Amniotic epithelial cell (primary cell): ENCODE results near the gene AP1AR.

Experiments
- DNase-seq: peaks from one replicate; pipeline ENCODE4 v3.0.0-alpha.2; 2010; ENCODE audit warnings: low read depth

Gene AP1AR

DNA sequence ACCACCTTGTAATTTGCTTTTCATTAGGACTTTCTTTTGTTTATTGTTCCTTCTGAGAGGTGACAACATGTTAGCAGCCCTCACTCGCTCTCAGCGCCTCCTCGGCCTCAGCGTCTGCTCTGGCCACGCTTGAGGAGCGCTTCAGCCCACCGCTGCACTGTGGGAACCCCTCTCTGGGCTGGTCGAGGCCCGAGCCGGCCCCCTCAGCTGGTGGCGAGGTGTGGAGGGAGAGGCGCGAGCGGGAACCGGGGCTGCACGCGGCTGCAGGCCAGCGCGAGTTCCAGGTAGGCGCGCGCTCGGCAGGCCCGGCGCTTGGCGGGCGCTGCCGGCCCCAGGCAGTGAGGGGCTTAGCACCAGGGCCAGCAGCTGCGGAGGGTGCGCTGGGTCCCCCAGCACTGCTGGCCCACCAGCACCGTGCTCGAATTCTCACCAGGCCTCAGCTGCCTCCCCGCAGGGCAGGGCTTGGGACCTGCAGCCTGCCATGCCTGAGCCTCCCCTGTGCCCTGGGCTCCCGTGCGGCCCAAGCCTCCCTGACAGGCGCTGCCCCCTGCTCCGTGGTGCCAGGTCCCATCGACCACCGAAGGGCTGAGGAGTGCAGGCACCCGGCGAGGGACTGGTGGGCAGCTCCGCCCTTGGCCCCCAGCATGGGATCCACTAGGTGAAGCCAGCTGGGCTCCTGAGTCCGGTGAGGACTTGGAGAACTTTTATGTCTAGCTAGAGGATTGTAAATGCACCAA is 9.2 kb upstream of the AP1AR start:
- no peak for DNase-seq

DNA sequence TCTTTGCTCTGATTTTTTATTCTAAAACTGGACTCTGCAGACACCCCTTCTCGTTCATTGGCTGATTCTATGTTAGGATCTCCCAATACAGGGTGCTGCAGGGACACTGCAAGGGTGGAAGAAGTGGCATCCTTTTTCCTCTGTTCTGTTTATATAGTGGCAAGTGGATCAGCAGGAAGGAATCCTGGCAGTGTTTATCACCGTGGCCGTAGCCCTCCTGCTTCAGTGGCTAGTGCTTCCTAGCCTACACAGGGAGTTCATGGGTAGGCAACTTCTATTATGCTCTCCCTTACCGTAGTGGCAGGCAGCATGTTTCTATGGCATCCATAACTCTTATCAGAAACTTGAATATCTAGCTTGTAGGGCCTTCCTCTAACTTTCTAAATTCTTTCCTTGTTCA is 6.4 kb upstream of the AP1AR start:
- no peak for DNase-seq

DNA sequence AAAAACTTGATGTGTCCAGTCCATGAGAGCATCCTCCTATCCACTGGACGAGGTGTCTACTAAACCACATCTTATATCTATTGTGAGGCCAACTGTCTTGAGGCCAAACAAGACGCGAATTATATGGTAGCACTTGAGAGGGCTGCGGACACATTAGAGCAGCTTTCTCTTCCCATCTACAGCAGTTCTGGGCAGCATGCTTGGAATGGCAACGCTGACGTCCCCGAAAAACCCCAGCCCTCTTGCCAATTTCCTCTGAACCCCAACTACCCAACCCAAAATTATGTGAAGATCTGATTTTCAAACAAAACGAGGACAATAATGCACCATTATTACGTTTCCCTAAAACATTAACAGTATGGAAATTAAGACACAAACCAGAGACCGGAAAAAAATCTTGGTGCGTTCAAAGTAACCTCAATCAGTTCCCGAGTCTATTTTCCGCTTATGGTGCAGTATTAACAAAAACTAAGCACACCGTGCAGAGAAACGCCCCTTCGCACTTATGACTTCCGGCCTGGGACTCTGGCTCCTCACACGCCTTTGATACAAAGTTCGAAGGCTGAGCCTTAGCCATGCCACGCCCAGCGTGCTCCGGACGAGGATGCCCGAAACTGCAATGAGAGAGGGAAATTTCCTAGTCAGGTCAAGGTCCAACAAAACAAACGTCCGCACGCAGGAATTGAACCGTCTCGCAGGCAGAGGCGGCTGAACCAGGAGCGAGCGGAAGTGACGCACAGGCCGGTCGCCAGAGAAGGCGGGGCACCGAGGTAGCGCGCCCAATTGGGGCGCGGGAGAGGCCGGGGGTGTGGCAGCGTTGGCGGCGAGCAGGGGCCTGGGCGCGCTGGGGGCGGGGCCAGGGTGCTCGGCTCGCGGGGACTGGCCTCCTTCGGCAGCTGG is 458 bp upstream of the AP1AR start:
- peak; percentile 94 for DNase-seq

DNA sequence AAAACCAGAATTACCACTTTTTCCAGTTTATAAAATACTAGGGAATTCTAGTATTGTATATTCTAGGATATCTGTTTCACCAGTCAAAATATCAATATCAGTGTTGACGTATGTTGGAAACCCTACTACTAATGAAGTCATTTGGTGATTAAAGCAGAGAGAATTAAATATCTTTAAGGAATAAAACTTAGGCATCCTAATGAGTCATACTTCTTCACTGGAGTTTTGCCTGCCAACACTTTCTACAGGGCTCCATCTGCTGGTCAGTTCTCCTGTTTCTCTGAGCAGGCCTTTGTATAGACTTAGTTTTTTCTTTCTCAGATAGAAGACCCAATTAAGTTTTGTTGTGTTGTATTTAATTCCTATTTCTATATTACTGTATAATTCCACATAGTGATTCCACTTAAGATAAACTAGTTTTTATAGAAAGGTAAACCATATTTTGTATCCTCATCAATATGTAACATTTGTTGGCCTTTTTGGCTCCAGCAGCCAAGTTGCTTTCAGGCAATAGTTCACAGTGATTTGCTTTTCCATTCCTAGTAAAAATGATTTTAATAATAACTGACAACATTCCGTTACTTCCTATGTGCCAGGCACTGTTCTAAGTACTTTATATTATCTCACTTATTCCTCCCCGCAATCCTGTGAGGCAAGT is 3.5 kb downstream of the AP1AR start:
- peak; percentile 83 for DNase-seq

DNA sequence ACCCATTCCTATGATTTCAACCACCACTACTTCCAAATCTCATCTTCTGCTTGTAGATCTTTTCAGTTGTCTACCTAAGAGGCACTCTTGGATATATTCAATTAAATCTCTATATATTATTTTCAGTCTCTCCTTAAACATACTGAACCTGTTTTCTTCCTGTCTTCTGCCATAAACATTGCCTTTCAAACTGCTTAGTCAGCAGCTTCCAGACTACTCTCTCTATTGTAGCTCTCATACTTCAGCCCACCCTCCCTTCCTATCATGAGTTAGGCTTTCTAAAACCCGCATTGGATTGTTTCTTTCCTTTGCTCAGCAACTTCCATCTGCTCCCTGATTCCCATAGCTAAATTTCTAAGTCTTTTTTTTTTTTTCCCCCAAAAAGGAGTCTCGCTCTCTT is 4.5 kb downstream of the AP1AR start:
- no peak for DNase-seq

DNA sequence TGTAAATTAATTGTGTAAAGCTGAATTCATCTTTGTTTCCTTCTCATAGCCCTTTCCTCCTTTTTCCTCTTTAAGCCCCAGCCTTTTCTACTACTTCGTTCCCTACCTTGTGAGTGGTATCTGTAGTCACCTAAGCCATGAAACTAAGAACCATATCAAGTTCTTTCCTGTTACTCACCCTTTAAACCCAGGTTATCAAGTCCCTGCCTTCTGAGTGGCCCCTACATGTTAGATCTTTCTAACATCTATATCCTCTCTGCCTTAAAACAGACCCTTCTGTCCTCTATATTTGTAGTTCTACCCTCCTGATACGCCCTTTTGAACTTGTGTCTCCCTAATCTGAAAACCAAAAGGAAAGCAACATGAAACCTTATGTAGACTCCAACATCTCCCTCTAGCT is 7.2 kb downstream of the AP1AR start:
- DNase-seq, result no peak

DNA sequence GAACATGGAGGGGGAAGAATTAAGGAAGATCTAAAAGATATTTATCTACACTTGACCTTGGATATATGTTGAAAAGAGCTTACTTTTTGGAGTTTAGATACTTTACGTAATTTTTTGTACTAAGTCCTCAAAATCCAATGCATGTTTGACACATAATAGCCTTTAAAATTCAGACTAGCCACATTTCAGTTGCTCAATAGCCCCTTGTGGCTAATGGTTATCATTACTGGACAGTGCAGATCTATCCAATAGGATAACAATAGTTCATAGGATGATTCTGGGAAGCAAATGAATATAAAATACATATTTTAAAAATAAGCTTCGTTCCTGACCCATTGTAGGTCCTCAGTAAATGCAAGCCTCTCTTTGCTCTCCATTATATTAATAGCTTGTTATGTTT is 13.8 kb downstream of the AP1AR start:
- DNase-seq, result peak; percentile 43

DNA sequence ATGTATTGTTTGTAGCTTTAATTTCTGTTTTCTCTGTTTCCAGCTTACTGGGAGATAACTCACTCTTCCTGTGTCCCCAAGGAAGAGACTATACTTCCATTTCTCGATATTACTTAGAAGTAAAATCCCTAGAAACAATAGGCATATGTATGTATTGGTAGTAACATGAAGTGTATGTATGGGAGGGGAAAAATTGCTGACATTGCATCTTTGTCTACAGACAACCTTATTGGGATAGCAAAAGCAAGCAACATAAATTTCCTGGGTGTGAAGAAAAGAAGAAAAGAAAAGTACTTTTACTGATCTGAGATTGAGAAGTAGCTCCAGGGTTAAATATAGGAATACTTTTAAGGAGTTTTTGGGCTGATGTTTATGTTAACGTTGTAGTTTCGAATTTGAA is 15.4 kb downstream of the AP1AR start:
- DNase-seq, result no peak

DNA sequence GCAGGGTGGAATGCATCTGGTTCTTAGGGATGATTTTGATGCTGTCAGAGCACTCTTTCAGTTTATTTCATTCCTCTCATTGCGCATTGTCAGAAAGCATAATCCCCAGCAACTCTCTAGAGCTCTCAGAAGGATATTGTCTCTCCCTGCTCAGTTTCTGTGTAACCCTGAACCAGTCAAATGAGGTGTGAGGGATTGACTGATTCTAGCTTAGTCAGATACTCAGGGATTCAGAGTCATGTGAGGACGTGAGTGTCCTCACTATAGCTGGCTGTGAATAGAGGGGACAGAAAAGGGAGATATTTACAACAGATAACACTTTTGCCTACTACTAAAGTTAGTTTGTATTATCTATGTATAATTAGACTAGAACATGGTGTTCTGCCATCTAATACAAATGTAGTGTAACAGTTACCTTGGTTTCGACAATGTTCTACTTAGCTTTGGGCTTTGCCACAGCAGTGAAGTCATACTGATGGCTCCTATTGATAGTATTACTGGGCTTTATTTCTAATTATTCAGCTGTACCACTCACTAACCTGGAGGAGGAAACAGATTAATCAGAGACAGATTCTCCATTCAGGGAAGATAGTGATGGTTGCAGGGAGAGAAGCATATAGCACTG is 19.5 kb downstream of the AP1AR start:
- peak; percentile 64 for DNase-seq

DNA sequence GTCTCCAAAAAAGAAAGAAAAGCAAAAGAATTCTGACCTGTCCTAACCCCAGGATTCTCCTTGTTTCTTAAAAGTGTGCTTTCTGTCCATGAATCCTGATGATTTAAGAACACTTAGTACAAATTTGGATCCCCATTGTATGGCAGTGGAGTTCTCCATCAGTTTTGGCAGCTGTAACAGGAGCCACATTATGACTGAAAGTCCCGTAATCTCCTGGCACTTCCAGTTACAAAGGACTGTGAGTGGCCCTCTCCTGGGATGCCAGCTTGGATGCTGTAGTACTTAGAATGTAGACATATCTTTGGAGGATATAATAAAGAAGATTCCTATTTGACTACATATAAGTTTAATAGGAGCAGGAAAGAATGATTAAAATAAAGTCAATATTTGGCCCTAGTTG is 20.6 kb downstream of the AP1AR start:
- no peak for DNase-seq

DNA sequence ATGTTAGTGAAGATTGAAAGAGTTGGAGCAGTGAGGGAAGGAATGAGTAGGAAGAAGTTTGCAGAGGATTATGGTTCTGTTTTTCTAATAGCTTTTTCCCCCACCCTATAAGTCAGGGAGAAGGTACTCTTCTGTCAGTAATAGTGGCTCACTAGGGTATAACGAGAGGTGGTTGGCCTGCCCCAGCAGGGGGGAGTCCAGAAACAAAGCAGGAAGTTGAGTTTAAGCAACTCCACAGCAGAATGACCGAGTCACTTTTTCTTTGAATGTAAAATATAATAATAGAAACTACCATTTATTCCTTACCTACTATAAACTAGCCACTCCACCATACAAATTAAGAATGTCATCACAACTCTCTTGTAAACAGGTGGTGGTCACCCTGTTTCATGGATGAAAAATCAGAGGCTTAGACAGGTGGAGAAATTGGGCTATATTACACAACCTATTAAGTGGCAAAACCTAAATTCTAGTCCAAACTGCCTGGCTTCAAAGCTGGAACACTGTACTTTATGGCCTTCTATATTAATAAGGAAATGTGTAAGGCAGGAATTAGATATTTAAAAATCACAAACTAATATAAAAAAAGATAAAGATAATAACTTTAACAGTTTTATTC is 21.9 kb downstream of the AP1AR start:
- no peak for DNase-seq

DNA sequence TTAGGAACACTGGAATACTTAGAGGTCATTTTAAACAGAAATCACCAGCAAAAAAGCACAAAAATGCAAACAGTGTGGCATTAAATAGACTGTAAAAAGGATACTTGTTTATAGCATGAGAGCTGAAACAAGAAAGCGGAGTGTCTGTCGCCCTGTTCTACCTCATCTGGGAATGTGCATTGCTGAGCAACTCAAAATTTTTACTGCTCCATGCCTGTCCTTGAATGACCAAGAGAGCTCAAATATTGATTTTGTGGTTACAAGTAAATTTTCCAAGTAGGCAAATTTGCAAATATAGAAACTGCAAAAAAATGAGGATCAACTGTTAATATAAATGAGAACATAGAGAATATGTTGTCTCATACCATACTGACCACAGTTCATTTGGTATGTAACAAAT is 25.5 kb downstream of the AP1AR start:
- no peak for DNase-seq

DNA sequence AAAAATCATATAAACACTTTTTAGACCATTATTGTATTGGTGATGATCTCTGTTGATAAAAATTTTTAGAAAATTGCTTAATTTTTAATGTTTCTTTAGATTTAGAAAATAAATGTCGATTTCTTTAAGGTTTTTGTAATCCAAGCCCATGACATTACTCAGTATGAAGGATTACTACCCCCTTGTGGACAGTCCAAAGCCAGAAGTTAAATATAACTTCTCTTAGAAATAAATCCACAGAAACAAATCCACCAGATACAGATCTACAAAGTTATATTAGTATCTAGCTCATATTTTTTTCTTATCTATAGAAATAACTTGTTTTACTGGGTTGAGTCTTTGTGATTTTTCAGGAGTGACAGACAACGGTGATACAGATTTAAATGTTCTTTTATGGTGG is 35.2 kb downstream of the AP1AR start:
- peak; percentile 57 for DNase-seq

DNA sequence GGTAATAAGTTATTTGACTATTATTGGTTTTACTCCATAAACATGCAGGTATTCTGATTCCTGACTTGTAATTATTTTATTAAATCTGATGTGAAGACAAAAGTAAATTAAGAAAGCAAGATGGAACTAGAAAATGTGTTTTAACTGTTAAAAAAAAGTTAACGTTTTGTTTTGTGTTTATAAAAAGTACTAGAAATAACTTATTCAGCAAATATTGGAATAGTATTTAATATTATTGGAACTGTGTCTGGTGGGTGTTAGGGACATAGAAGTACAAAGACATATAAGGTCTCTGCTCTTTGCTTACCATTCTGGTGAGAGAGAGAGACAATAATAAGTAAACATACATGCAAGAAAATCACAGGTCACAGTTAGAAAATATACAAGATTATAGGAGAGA is 38.5 kb downstream of the AP1AR start:
- DNase-seq, result no peak

DNA sequence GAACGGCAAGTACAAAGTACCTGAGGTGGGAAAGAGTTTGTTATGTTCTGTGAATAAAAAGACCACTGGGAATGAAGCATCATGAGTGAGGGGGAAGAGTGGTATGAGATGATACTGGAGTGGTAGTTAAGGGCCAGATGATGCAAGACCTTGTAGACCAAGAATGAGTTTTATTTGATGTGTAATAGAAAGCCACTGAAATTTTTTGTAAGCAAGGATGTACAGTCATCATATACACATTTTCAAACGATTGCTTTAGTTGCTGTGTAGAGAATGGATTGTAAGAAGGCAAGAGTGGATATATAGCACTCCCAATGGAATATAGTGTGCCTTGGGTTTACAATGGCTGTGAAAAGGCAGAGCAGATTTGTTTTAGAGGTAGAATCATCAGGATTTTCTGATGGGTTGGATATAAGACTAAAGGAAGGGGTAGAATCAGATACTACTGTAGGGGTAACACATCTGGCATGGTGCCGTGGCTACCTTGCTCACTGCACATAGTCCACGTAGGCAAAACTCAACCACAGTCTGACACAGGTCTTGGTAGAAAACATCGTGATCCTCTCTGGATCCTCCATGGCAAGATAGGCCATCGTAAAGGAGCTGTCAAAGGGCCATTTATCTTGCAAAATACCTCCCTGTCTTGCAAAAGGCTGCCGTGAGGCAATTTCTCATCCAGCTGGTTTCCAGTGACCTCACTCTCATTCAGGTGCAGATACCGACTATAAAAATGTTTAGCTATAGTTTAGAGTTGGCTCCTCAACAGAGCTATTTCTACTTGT is 39.2 kb downstream of the AP1AR start:
- DNase-seq, result peak; percentile 95

DNA sequence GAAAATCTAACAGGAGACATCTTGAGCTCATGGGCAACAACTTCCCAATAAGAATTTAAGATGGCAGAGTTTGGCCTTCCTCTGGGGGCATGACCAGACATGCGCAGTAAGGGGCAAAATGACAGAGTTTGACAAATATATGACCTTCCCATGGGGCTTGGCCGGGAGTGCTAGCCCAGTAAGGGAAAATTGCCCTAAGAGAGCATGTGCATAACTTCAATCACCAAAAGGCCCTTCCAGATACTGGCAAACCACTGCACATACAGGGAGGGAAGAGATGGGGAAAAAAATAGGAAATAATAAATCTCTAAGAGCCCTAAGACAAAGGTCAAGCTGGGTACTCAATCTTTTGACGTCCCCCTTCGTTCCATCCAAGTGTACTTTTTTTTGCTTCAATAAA is 40.7 kb downstream of the AP1AR start:
- no peak for DNase-seq

DNA sequence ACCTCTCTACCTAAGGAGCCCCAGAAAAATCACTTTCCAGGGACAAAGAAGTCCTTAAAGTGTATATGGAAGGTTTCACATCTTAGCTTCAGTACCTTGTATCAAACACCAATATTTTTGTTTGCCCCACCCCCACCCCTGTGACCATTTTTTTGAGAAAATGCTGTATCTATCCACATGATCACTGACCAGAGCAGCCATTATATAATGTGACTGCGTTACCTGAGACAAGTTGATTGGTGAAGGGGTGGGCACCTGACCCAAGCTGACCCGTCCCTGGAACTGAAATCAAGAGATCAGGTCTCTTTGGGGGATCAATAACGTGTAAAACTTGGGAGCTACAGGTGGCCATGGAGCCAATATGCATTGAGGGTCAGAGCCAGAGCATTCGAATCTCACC is 43.4 kb downstream of the AP1AR start:
- DNase-seq, result no peak

DNA sequence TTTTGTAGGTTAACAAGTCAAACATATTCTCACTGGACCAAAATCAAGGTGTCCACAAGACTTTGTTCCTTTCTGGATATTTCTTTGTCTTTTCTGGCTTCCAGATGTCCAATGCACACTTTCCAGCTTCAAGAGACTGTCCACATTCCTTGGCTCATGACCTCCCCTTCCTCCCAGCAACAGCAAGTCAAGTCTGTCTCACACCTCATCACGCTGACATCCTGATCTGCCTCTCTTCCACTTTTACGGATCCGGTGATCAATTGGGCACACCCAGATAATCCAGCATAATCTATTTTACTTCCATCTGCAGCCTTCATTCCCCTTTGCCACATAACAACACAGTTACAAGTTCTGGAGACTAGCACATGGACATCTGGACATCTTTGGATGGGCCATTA is 44.5 kb downstream of the AP1AR start:
- no peak for DNase-seq

DNA sequence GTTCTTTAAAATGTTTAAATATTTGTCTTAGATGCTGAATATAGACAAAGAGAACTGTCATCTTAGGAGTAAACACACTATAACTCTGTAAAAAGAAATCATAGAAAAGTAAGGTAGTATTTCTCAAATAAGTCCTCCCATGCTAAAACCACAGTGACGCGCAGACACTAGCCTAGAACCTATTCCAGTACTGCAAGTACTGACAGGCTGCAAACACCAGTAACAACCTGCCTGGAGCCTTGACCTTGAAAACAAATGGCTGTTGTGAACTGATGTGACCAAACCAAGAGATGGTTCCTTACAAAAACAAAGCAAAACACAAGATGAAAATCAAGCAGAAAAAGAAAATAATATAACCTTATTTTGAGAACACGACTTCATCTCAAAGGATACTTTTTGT is 45.6 kb downstream of the AP1AR start:
- DNase-seq, result peak; percentile 53

DNA sequence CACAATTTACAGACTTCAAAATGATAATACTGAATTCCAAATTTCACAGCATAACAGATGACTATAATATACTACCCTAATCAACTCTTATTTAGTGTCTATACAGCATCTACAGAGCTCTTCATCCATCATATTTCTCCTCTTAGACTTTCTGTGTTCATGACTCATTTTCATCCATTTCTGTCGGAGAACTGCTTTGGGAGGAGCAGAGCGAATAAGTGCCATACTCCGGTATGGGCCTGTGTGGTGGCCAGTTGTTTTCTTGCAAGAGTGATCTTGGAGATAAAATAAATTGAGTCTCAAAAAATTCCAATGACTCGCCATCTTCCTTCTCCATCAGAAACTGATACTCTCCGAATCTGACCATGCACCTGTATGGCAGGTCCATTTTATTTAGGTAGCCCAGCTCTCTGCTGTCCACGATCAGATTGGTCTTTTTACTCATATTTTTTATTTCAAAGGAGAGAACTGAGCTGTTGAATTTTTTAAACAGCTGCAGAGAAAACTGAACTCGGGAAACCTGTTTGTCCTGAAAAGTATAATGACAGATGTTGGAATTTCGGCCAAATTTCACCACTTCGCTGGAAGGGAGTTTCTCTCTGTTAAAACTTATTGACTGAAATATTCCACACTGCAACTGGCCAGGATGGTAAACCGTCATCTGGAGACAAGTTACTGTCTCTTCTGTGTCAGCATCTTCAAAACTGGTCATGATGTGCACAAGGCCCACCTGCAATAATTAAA is 46.3 kb downstream of the AP1AR start:
- DNase-seq, result no peak
